ENCODE results near the gene MRPL47.
"Not testable (repeated sequence)": the region's sequence is repeated elsewhere in the genome, so short reads cannot be mapped to it uniquely, and the experiment has no call there.

Gene MRPL47

GRCh38 chr3:179604321-179605078 lies at the start of gene MRPL47, which contains the start of gene NDUFB5:
TSS of gene MRPL47 (minus strand) at chr3:179604638. CDS start at chr3:179604624, 14 bp downstream.
TSS of gene NDUFB5 (plus strand) at chr3:179604794. CDS start at chr3:179604816, 22 bp downstream.
- TF ChIP-seq CTCF (IDR thresholded peaks at IDR 0.05; ENCODE audit: borderline replicate concordance, insufficient read depth, low read depth, low read length) = no peak
- H3K4me3 ChIP-seq (ENCODE audit: low read depth, low read length) = peak within 1 kb of the TSS; percentile 77

GRCh38 chr3:179653096-179653797 lies 48.8 kb upstream of the MRPL47 start:
- no peak for TF ChIP-seq CTCF (IDR thresholded peaks at IDR 0.05; ENCODE audit: borderline replicate concordance, insufficient read depth, low read depth, low read length)
- H3K4me3 ChIP-seq (ENCODE audit: low read depth, low read length) = peak overlapping the region; percentile 98

- 0 out of 2 replicates have a peak, but pooled peaks have one; percentile 14 for TF ChIP-seq CTCF (IDR thresholded peaks at IDR 0.05; ENCODE audit: borderline replicate concordance, insufficient read depth, low read depth, low read length)
- H3K4me3 ChIP-seq (ENCODE audit: low read depth, low read length) = peak within 1 kb of the TSS; percentile 98
Measured at GRCh38 chr3:179652447-179653095, 48.1 kb upstream of the MRPL47 start, which contains the start of gene USP13. TSS of gene USP13 (plus strand) at chr3:179653040. CDS start at chr3:179653226, 186 bp downstream.

GRCh38 chr3:179651687-179652446 lies 47.4 kb upstream of the MRPL47 start:
- peak overlapping the region; percentile 98 for H3K4me3 ChIP-seq (ENCODE audit: low read depth, low read length)

GRCh38 chr3:179646177-179646576 lies 41.7 kb upstream of the MRPL47 start:
- H3K4me3 ChIP-seq (ENCODE audit: low read depth, low read length) = no peak overlapping the region
- no peak for TF ChIP-seq CTCF (IDR thresholded peaks at IDR 0.05; ENCODE audit: borderline replicate concordance, insufficient read depth, low read depth, low read length)

More at GRCh38 chr3:179651687-179652446, 47.4 kb upstream of the MRPL47 start:
- TF ChIP-seq CTCF (IDR thresholded peaks at IDR 0.05; ENCODE audit: borderline replicate concordance, insufficient read depth, low read depth, low read length) = no peak

- H3K4me3 ChIP-seq (ENCODE audit: low read depth, low read length) = not testable (repeated sequence)
Measured at GRCh38 chr3:179643837-179644236, 39.4 kb upstream of the MRPL47 start.

GRCh38 chr3:179642871-179643270 lies 38.4 kb upstream of the MRPL47 start:
- TF ChIP-seq CTCF (IDR thresholded peaks at IDR 0.05; ENCODE audit: borderline replicate concordance, insufficient read depth, low read depth, low read length) = no peak
- H3K4me3 ChIP-seq (ENCODE audit: low read depth, low read length) = no peak overlapping the region

All from GM12875 (cell line).